Gastroesophageal sphincter (tissue), 4 donors: ENCODE results near the gene CRYGN. TPM values are rescaled to one million over a fixed set of nuclear protein-coding genes. Genes with fewer than 3 reads are reported as not detected.

Experiments
- ATAC-seq: fragments of 150-250 bp; one replicate; pipeline ENCODE4 v1.9.1; 2016; ENCODE audit warnings: mild to moderate bottlenecking, moderate library complexity
- H3K27ac ChIP-seq, 4 donors: fragments of 200-600 bp; sonication (generic) in 3 of 4; 1 replicate in 3 of 4; 2 replicates in 1 of 4; pipeline ENCODE4 v1.5.1; 2016 to 2019
- H3K27me3 ChIP-seq: fragments of 200-600 bp; sonication (generic); one replicate; pipeline ENCODE4 v1.5.1; 2019
- H3K36me3 ChIP-seq, 2 donors: fragments of 200-600 bp; sonication (generic); one replicate each; pipeline ENCODE4 v1.5.1; 2019; ENCODE audit warnings: control low read depth in 1 of 2
- H3K4me1 ChIP-seq, 3 donors: fragments of 200-600 bp; sonication (generic); 1 replicate in 2 of 3; 2 replicates in 1 of 3; pipeline ENCODE4 v1.5.1; 2016 to 2019; ENCODE audit warnings: control low read depth in 2 of 3
- H3K4me3 ChIP-seq, 2 donors: fragments of 200-600 bp; sonication (generic); one replicate each; pipeline ENCODE4 v1.5.1; 2019; ENCODE audit warnings: mild to moderate bottlenecking in 1 of 2, moderate library complexity in 1 of 2
- H3K9me3 ChIP-seq, 3 donors: fragments of 200-600 bp; sonication (generic); one replicate each; pipeline ENCODE4 v1.5.1; 2017 to 2019; ENCODE audit warnings: control low read depth in 2 of 3
- CTCF ChIP-seq, 4 experiments: fragments of 200-600 bp in 2 of 4; fragments of 450-650 bp in 2 of 4; sonication (generic) in 1 of 4; IDR thresholded peaks; one replicate each; pipeline ENCODE4 v1.5.1; 2017 to 2019; ENCODE audit warnings: antibody characterized with exemption in 4 of 4, mild to moderate bottlenecking in 2 of 4, moderate library complexity in 2 of 4
- EP300 ChIP-seq: sonication (generic); formaldehyde crosslinking; IDR thresholded peaks from one replicate; pipeline ENCODE4 v1.6.1; 2017; ENCODE audit warnings: antibody characterized with exemption, mild to moderate bottlenecking
- POLR2A ChIP-seq, 2 donors: fragments of 450-650 bp; IDR thresholded peaks; one replicate each; pipeline ENCODE4 v1.6.1; 2017; ENCODE audit warnings: antibody characterized with exemption in 2 of 2, mild to moderate bottlenecking in 2 of 2, moderate library complexity in 1 of 2
- POLR2AphosphoS5 ChIP-seq: sonication (generic); formaldehyde crosslinking; IDR thresholded peaks from one replicate; pipeline ENCODE4 v1.6.1; 2017; ENCODE audit warnings: antibody characterized with exemption
- WGBS, 2 donors: methylation state at CpG; one replicate each; pipeline ENCODE4 v1.1.5; 2018; ENCODE audit warnings: low coverage in 1 of 2; 5-methylcytosine and 5-hydroxymethylcytosine counted together
- total RNA-seq, 4 donors: library from RNA; depleted of rRNA; stranded (reverse); fragments of >200 nt; gene quantifications; one replicate each; pipeline ENCODE4 v1.1.0, GENCODE V29; 2016

The CRYGN gene
- total RNA-seq, 4 donors from 2014 or later, result 0.27 to 4.4 TPM; not detected in 2

DNA sequence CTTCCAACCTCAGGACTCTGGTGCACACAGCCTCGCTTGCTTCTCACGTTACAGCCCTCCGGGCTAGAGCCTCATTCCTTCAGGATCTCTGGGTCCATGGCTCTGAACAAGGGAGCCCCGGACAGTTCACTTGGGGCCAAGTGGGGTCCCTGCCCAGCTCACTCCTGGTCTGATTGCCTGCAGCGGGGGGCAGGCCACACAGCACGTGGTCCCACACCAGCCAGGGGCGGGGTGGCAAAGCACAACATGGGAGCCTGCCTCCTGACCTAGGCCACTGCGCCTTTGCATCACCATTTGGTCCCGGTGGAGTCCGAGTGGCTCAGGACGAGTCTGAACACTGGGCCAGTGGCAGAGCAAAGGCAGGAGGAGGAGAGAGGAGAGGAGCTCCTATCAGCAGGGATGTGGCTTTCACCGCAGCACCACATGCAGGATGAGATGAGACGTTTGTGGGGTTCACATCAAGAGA, 13.4 kb upstream of the CRYGN start:
- H3K27me3 ChIP-seq, result no peaks in the 10 kb centered on the region
- ATAC-seq, result no peak
- no peak overlapping the region for H3K4me3 ChIP-seq
- no peaks in the 10 kb centered on the region for H3K36me3 ChIP-seq
- H3K4me1 ChIP-seq, result peaks cover 0 to 2% (median 0%) of the 10 kb centered on the region in 3 donors
- no peak overlapping the region for H3K27ac ChIP-seq
- TF ChIP-seq POLR2A (IDR thresholded peaks at IDR 0.05) (no peak), POLR2AphosphoS5 (no peak), EP300 (no peak), CTCF (IDR thresholded peaks at IDR 0.05) (no peak)
- 61 to 83% methylated on average over 2 to 5 of the region's 13 CpGs for WGBS, 2 donors
- no peaks in the 10 kb centered on the region for H3K9me3 ChIP-seq

- H3K4me1 ChIP-seq, result peaks cover 0 to 7% (median 0%) of the 10 kb centered on the region in 3 donors
- no peak overlapping the region for H3K27ac ChIP-seq
- H3K27me3 ChIP-seq, result no peaks in the 10 kb centered on the region
- 80 to 95% methylated on average over 3 to 4 of the region's 15 CpGs for WGBS, 2 donors
- H3K4me3 ChIP-seq, result no peak overlapping the region
- H3K9me3 ChIP-seq, result no peaks in the 10 kb centered on the region
- no peaks in the 10 kb centered on the region for H3K36me3 ChIP-seq
- no peak for ATAC-seq
- no peak for TF ChIP-seq POLR2AphosphoS5
- TF ChIP-seq EP300, result no peak
- TF ChIP-seq POLR2A (IDR thresholded peaks at IDR 0.05), result no peak
- no peak for TF ChIP-seq CTCF (IDR thresholded peaks at IDR 0.05)
Observed at GRCh38 chr7:151452680-151453325, 12.9 kb upstream of the CRYGN start.

DNA sequence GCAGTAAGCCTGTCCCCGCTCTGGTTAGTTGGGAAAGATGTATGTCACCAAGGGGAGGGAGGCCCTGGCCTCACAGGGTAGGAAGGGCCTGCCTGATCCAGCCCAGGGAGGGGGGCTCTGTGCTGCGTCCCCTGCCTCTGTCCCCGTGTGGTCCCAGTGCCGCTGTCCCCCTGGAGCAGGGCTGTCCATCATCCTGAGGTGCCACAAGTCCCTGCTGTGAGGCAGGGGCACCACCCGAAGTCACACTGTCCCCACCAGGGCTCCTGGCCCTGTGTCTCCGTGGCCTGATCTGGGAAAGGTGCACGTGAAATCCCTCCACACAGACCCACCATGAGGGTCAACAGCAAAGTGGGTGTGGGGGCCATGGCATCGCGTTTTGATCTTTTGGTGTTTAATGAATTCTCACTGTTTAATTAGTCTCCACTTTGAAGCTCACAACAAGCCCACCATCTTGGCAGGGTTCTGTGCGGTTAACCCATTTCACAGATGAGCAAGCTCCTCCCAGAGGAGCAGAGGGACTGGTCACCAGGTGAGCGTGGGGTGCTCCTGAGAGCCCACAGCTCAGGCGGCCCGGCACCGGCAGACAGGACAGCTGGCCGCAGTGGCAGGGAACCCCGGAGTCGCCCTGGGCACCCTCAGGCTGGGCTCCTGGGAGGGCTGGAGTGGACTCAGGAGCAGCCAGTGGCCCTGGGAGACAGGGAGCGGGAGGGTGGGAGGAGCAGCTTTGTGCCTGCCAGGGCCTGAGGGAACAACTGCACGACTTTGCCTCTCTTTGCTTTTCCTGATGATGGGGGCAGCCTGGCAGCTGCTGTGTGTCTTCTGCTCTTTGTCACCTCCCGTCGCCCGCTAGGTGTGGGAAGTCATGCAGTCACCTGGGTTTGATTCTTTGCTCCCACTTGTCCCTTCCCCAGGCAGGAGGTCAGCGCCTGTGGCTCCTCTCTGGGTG, 12.0 kb upstream of the CRYGN start:
- 74 to 100% methylated on average over 1 to 5 of the region's 23 CpGs for WGBS, 2 donors
- no peaks in the 10 kb centered on the region for H3K9me3 ChIP-seq
- no peaks in the 10 kb centered on the region for H3K36me3 ChIP-seq
- no peak overlapping the region for H3K27ac ChIP-seq
- no peak overlapping the region for H3K4me3 ChIP-seq
- TF ChIP-seq CTCF (IDR thresholded peaks at IDR 0.05) (no peak), POLR2AphosphoS5 (no peak), EP300 (no peak), POLR2A (IDR thresholded peaks at IDR 0.05) (no peak)
- no peaks in the 10 kb centered on the region for H3K27me3 ChIP-seq
- ATAC-seq, result no peak
- H3K4me1 ChIP-seq, result peaks cover 0 to 10% (median 0%) of the 10 kb centered on the region in 3 donors

DNA sequence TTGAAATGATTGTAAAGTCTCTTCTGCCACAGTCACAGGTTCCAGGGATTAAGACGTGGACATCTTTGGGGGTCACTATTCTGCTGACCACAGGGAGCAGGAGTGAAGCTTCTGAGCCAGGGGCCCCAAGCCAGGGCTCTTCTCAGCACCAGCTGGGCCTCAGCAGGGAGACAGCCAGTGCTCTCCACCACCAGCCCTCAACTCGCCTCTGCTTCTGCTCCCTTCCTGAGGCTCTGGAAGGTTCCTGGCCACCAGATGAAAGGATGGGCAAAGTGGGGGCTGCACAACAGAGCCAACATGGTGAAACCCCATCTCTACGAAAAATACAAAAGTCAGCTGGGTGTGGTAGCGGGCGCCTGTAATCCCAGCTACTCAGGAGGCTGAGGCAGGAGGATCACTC, 11.2 kb upstream of the CRYGN start:
- Histone ChIP-seq H3K4me3 (no peak overlapping the region), H3K27ac (no peak overlapping the region), H3K27me3 (no peaks in the 10 kb centered on the region), H3K36me3 (no peaks in the 10 kb centered on the region), H3K9me3 (no peaks in the 10 kb centered on the region), H3K4me1 (peaks cover 0 to 10% (median 0%) of the 10 kb centered on the region in 3 donors)
- ATAC-seq, result no peak
- TF ChIP-seq EP300 (no peak), CTCF (IDR thresholded peaks at IDR 0.05) (no peak), POLR2A (IDR thresholded peaks at IDR 0.05) (no peak), POLR2AphosphoS5 (no peak)
- 55 to 60% methylated on average over 1 to 2 of the region's 5 CpGs for WGBS, 2 donors
